ENCODE data around the gene ALPG. TPM values are rescaled to one million over a fixed set of nuclear protein-coding genes. Genes with fewer than 3 reads are reported as not detected.
A peak's percentile ranks its signal among the peaks of the same experiment; 100 is the strongest.

The ALPG gene
- total RNA-seq, 1 experiment from 2014 or later = not detected

DNA sequence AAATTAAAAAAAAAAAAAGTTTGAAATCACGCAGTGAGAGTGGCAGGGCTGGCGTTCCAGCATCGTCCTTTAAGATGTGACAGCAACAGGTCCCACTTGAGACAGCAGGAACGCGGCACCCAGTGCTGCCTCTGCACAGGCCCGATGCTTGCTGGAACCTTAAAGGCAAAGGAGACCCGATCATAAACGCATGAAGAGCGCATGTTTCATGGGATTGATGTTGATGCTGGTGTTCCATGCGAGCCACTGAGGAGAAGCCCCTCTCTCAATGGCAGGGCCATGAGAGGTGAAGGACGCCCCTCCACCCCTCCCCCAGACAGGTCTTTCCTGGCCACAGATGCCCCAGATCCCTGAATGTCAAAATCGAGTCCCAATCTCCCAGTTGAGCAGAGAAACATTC is 31.4 kb downstream of the ALPG start:
- no TSS peak for BruUV-seq (replicated peaks)
- TF ChIP-seq CTCF (conservative IDR thresholded peaks at IDR 0.05; ENCODE audit: low read depth, low read length) (no peak), EZH2 (IDR thresholded peaks at IDR 0.05; ENCODE audit: borderline replicate concordance, low read depth, low read length, poor library complexity, severe bottlenecking) (no peak)
- DNase-seq (ENCODE audit: low spot score) = no peak
- no peaks in the 10 kb centered on the region for H3K36me3 ChIP-seq (ENCODE audit: insufficient read depth, low read length, poor library complexity, severe bottlenecking)
- H3K27ac ChIP-seq (ENCODE audit: low read depth, low read length, poor library complexity, severe bottlenecking) = no peak overlapping the region
- no peaks in the 10 kb centered on the region for H3K4me1 ChIP-seq (ENCODE audit: insufficient read depth, low read length, poor library complexity, severe bottlenecking)
- H3K27me3 ChIP-seq (replicated peaks; ENCODE audit: insufficient read depth, low read depth, low read length, poor library complexity) = no peaks in the 10 kb centered on the region
- H3K4me3 ChIP-seq (ENCODE audit: low read depth, low read length, poor library complexity, severe bottlenecking) = no peak overlapping the region
- H3K9me3 ChIP-seq (ENCODE audit: low read depth, low read length, poor library complexity, severe bottlenecking) = no peaks in the 10 kb centered on the region
- ChIA-PET POLR2A (ENCODE audit: low non-redundant PET) (no interaction called here), CTCF (no interaction called here)
- intact Hi-C loops (cut with micrococcal nuclease; ENCODE audit: unreplicated experiment) = no loop called here

DNA sequence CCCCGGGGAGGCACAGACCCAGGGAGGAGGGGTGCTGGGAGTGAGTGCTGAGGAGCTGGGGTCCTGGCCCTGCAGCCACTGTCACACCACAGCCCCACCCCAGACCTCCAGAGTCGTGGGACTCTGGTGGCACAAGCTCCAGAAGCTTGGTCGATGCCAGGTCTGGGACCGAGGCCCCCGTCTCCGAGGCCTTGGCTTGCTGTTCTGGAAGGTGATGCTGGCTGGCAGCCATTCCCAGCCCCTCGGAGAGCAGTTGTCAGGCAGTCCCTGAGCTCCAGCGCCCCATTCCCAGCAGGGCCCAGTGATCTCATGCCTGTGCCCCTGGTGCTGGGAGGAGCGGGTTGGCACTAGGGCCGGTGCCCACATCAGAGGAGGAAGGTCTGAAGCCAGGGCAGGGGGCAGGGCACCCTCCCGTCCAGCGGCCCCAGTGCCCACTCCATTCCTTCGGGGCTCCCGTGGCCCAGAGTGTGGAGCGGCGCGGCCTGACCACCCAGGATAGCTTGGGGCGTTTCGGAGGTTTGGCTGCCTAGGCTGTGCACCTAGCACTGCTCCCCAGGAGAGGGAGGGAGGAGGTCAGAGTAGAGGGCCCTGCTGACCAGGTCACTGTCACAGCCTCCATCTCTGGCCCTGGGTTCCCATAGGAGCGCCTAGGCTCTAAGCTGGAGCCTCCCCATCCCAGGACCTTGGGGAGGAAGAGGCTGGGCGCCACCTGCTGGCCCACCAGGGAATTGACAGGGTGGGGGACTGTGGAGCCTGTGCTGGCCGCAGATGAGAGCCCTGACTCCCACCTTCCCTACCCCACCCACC is 32.5 kb downstream of the ALPG start:
- Histone ChIP-seq H3K4me1 (ENCODE audit: insufficient read depth, low read length, poor library complexity, severe bottlenecking) (no peaks in the 10 kb centered on the region), H3K4me3 (ENCODE audit: low read depth, low read length, poor library complexity, severe bottlenecking) (no peak overlapping the region), H3K27ac (ENCODE audit: low read depth, low read length, poor library complexity, severe bottlenecking) (no peak overlapping the region), H3K9me3 (ENCODE audit: low read depth, low read length, poor library complexity, severe bottlenecking) (no peaks in the 10 kb centered on the region), H3K27me3 (replicated peaks; ENCODE audit: insufficient read depth, low read depth, low read length, poor library complexity) (no peaks in the 10 kb centered on the region), H3K36me3 (ENCODE audit: insufficient read depth, low read length, poor library complexity, severe bottlenecking) (no peaks in the 10 kb centered on the region)
- ChIA-PET POLR2A (ENCODE audit: low non-redundant PET) (no interaction called here), CTCF (interaction anchor here (0.6 to 1.2 kb wide), 2 partner anchors 104 to 672 kb away, joined by 5 read pairs; no protein-coding TSS in a partner anchor)
- no TSS peak for BruUV-seq (replicated peaks)
- intact Hi-C loops (cut with micrococcal nuclease; ENCODE audit: unreplicated experiment) = no loop called here
- no peak for DNase-seq (ENCODE audit: low spot score)
- TF ChIP-seq EZH2 (IDR thresholded peaks at IDR 0.05; ENCODE audit: borderline replicate concordance, low read depth, low read length, poor library complexity, severe bottlenecking) (no peak), CTCF (conservative IDR thresholded peaks at IDR 0.05; ENCODE audit: low read depth, low read length) (peak; percentile 48)

- H3K4me1 ChIP-seq (ENCODE audit: insufficient read depth, low read length, poor library complexity, severe bottlenecking) = no peaks in the 10 kb centered on the region
- no peaks in the 10 kb centered on the region for H3K27me3 ChIP-seq (replicated peaks; ENCODE audit: insufficient read depth, low read depth, low read length, poor library complexity)
- intact Hi-C loops (cut with micrococcal nuclease; ENCODE audit: unreplicated experiment) = loop anchor here (5.0 kb wide), 3 partner anchors 102 to 587 kb away; no protein-coding TSS in a partner anchor
- TF ChIP-seq CTCF (conservative IDR thresholded peaks at IDR 0.05; ENCODE audit: low read depth, low read length) (peak; percentile 15; the same call in 1 of the 2 replicates), EZH2 (IDR thresholded peaks at IDR 0.05; ENCODE audit: borderline replicate concordance, low read depth, low read length, poor library complexity, severe bottlenecking) (no peak)
- DNase-seq (ENCODE audit: low spot score) = no peak
- POLR2A ChIA-PET (ENCODE audit: low non-redundant PET) = no interaction called here
- no peak overlapping the region for H3K27ac ChIP-seq (ENCODE audit: low read depth, low read length, poor library complexity, severe bottlenecking)
- no TSS peak for BruUV-seq (replicated peaks)
- no peak overlapping the region for H3K4me3 ChIP-seq (ENCODE audit: low read depth, low read length, poor library complexity, severe bottlenecking)
- CTCF ChIA-PET = interaction anchor here (0.6 to 1.2 kb wide), 2 partner anchors 104 to 672 kb away, joined by 5 read pairs; no protein-coding TSS in a partner anchor
- H3K9me3 ChIP-seq (ENCODE audit: low read depth, low read length, poor library complexity, severe bottlenecking) = no peaks in the 10 kb centered on the region
- no peaks in the 10 kb centered on the region for H3K36me3 ChIP-seq (ENCODE audit: insufficient read depth, low read length, poor library complexity, severe bottlenecking)
These were observed 33.1 kb downstream of the ALPG start for GRCh38 chr2:232439758-232440135.
